Osteoblast (primary cell): ENCODE results near the gene UPF3A. TPM values are rescaled to one million over a fixed set of nuclear protein-coding genes. Genes with fewer than 3 reads are reported as not detected.

ENCODE experiments used
- DNase-seq: peaks from one replicate; pipeline ENCODE4 v3.0.0; 2011; ENCODE audit warnings: low spot score, mixed read lengths; ENCODE audit not compliant: insufficient read length; ENCODE audit errors: missing footprints
- H2AFZ ChIP-seq: 2 replicates; pipeline ENCODE4 v1.6.0; 2011; ENCODE audit warnings: mild to moderate bottlenecking, low read length
- H3K27ac ChIP-seq: 2 replicates; pipeline ENCODE4 v1.5.1; 2011; ENCODE audit warnings: mild to moderate bottlenecking, low read depth, low read length, moderate library complexity
- H3K27me3 ChIP-seq: 2 replicates; pipeline ENCODE4 v1.6.0; 2012; ENCODE audit warnings: mild to moderate bottlenecking, control low read depth, inconsistent platforms, low read length, moderate library complexity; ENCODE audit not compliant: insufficient read depth
- H3K36me3 ChIP-seq: 2 replicates; pipeline ENCODE4 v1.5.1; 2011; ENCODE audit warnings: mild to moderate bottlenecking, low read length, control low read depth, moderate library complexity; ENCODE audit not compliant: insufficient read depth
- H3K4me1 ChIP-seq: 2 replicates; pipeline ENCODE4 v1.5.1; 2011; ENCODE audit warnings: mild to moderate bottlenecking, low read length, control low read depth, moderate library complexity; ENCODE audit not compliant: insufficient read depth
- H3K4me2 ChIP-seq: 2 replicates; pipeline ENCODE4 v1.6.0; 2011; ENCODE audit warnings: mild to moderate bottlenecking, low read length; ENCODE audit not compliant: insufficient read depth
- H3K4me3 ChIP-seq: fragments of 200-600 bp; sonication (generic); 3 replicates; pipeline ENCODE4 v1.5.1; 2012; ENCODE audit warnings: mild to moderate bottlenecking, low read length, inconsistent platforms; ENCODE audit not compliant: insufficient read depth
- H3K79me2 ChIP-seq: 2 replicates; pipeline ENCODE4 v1.6.0; 2012; ENCODE audit warnings: mild to moderate bottlenecking, low read length, control low read depth, inconsistent platforms; ENCODE audit not compliant: insufficient read depth
- H3K9me3 ChIP-seq: 2 replicates; pipeline ENCODE4 v1.5.1; 2011; ENCODE audit warnings: low read depth, low read length, control low read depth
- H4K20me1 ChIP-seq: 2 replicates; pipeline ENCODE4 v1.6.0; 2012; ENCODE audit warnings: mild to moderate bottlenecking, low read length, control low read depth; ENCODE audit not compliant: insufficient read depth
- total RNA-seq: library from RNA; depleted of rRNA; stranded (reverse); fragments of >200 nt; gene quantifications from 2 replicates; pipeline ENCODE4 v1.2.3, GENCODE V29; 2012
- TF ChIP-seq, protein P1 (sequence below): IDR thresholded peaks from 2 replicates; pipeline ENCODE4 v1.5.1; 2011; ENCODE audit warnings: mild to moderate bottlenecking, low read depth, low read length, moderate library complexity; ENCODE audit errors: extremely low read depth

UPF3A gene
- total RNA-seq, 1 donor = 25.0 TPM

- Histone ChIP-seq H3K36me3 (peaks cover 8% of the 10 kb centered on the region), H3K4me1 (peaks cover 51% of the 10 kb centered on the region), H4K20me1 (peaks cover 3% of the 10 kb centered on the region), H3K79me2 (peaks cover 21% of the 10 kb centered on the region), H3K27me3 (no peaks in the 10 kb centered on the region), H3K4me2 (peak overlapping the region; percentile 70), H3K9me3 (no peaks in the 10 kb centered on the region), H2AFZ (no peak overlapping the region), H3K4me3 (no peak overlapping the region), H3K27ac (peak overlapping the region; percentile 63)
- TF ChIP-seq, protein P1, sequence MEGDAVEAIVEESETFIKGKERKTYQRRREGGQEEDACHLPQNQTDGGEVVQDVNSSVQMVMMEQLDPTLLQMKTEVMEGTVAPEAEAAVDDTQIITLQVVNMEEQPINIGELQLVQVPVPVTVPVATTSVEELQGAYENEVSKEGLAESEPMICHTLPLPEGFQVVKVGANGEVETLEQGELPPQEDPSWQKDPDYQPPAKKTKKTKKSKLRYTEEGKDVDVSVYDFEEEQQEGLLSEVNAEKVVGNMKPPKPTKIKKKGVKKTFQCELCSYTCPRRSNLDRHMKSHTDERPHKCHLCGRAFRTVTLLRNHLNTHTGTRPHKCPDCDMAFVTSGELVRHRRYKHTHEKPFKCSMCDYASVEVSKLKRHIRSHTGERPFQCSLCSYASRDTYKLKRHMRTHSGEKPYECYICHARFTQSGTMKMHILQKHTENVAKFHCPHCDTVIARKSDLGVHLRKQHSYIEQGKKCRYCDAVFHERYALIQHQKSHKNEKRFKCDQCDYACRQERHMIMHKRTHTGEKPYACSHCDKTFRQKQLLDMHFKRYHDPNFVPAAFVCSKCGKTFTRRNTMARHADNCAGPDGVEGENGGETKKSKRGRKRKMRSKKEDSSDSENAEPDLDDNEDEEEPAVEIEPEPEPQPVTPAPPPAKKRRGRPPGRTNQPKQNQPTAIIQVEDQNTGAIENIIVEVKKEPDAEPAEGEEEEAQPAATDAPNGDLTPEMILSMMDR = no peak
- no peak for DNase-seq
Measured at GRCh38 chr13:114311387-114311786, 30.0 kb downstream of the UPF3A start.

GRCh38 chr13:114311908-114312307, 30.5 kb downstream of the UPF3A start:
- peaks cover 26% of the 10 kb centered on the region for H3K79me2 ChIP-seq
- H3K4me3 ChIP-seq = no peak overlapping the region
- peak overlapping the region; percentile 70 for H3K4me2 ChIP-seq
- peaks cover 54% of the 10 kb centered on the region for H3K4me1 ChIP-seq
- peaks cover 2% of the 10 kb centered on the region for H3K36me3 ChIP-seq
- no peak for DNase-seq
- H3K27me3 ChIP-seq = no peaks in the 10 kb centered on the region
- no peak overlapping the region for H2AFZ ChIP-seq
- TF ChIP-seq, protein P1 = no peak
- H3K27ac ChIP-seq = peak overlapping the region; percentile 63
- peaks cover 3% of the 10 kb centered on the region for H4K20me1 ChIP-seq
- no peaks in the 10 kb centered on the region for H3K9me3 ChIP-seq

DNA sequence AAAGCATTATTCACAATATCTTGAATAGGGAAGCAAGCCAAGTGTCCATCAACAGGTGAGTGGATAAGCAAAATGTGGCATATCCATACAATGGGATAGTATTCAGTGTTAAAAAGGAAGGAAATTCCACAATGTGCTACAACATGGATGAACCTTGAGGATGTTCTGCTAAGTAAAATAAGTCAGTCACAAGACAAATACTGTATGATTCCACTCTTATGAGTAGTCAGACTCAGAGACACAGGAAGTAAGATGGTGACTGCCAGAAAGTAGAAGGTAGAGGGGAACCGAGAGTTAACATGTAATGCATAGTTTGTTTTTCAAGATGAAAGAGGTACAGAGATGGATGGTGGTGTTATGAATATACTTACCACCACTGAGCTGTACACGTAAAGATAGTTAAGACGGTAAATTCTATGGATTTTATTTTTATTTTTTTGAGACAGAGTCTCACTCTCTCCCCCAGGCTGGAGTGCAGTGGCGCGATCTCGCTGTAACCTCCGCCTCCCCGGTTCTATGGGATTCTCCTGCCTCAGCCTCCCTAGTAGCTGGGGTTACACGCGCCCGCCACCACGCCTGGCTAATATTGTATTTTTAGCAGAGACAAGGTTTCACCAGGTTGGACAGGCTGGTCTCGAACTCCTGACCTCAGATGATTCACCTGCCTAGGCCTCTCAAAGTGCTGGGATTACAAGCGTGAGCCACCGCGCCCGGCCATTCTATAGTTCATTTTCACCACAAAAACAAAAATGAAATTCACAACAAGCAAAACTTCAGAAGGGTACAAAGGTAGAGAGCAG, 31.9 kb downstream of the UPF3A start:
- H3K4me1 ChIP-seq = peaks cover 63% of the 10 kb centered on the region
- H3K4me3 ChIP-seq = peak overlapping the region; percentile 88
- peaks cover 3% of the 10 kb centered on the region for H4K20me1 ChIP-seq
- peak; percentile 80 for DNase-seq
- no peaks in the 10 kb centered on the region for H3K9me3 ChIP-seq
- H3K27me3 ChIP-seq = no peaks in the 10 kb centered on the region
- no peaks in the 10 kb centered on the region for H3K36me3 ChIP-seq
- TF ChIP-seq, protein P1 = no peak
- peak overlapping the region; percentile 94 for H3K4me2 ChIP-seq
- peak overlapping the region; percentile 99 for H3K27ac ChIP-seq
- H2AFZ ChIP-seq = peak overlapping the region; percentile 76
- H3K79me2 ChIP-seq = peaks cover 39% of the 10 kb centered on the region

GRCh38 chr13:114314074-114314912, 32.9 kb downstream of the UPF3A start, which contains the start of gene CHAMP1:
CHAMP1 (plus strand) TSS chr13:114314503; CDS start chr13:114323843, 9,340 bp downstream.
- TF ChIP-seq, protein P1 = no peak
- Histone ChIP-seq H3K4me2 (peak within 1 kb of the TSS; percentile 94), H3K36me3 (no peaks in the 10 kb centered on the region), H4K20me1 (peaks cover 13% of the 10 kb centered on the region), H3K4me1 (peaks cover 74% of the 10 kb centered on the region), H3K27ac (peak within 1 kb of the TSS; percentile 99), H3K4me3 (peak within 1 kb of the TSS; percentile 88), H3K9me3 (no peaks in the 10 kb centered on the region), H3K27me3 (no peaks in the 10 kb centered on the region), H2AFZ (peak within 1 kb of the TSS; percentile 71), H3K79me2 (peaks cover 49% of the 10 kb centered on the region)
- DNase-seq = peak; percentile 98
